ENCODE data around the gene HLA-DOA.

The HLA-DOA gene

GRCh38 chr6:32982084-32982701 lies 27.2 kb downstream of the HLA-DOA start:
- peak overlapping the region; percentile 21 for H3K27ac ChIP-seq
- no peak for DNase-seq (ENCODE audit: low read depth, low spot score)

GRCh38 chr6:32980488-32981038 lies 28.8 kb downstream of the HLA-DOA start:
- H3K27ac ChIP-seq, result no peak overlapping the region
- no peak for DNase-seq (ENCODE audit: low read depth, low spot score)

GRCh38 chr6:32979720-32980487 lies 29.5 kb downstream of the HLA-DOA start:
- no peak overlapping the region for H3K27ac ChIP-seq
- no peak for DNase-seq (ENCODE audit: low read depth, low spot score)

- no peak overlapping the region for H3K27ac ChIP-seq
- DNase-seq (ENCODE audit: low read depth, low spot score), result no peak
Measured at GRCh38 chr6:32977953-32978324, 31.5 kb downstream of the HLA-DOA start.

- no peak for DNase-seq (ENCODE audit: low read depth, low spot score)
- H3K27ac ChIP-seq, result no peak overlapping the region
Measured at GRCh38 chr6:32977272-32977952, 32.0 kb downstream of the HLA-DOA start.

GRCh38 chr6:32976334-32977069 lies 32.9 kb downstream of the HLA-DOA start:
- peak overlapping the region; percentile 20 for H3K27ac ChIP-seq
- DNase-seq (ENCODE audit: low read depth, low spot score), result no peak

- no peak for DNase-seq (ENCODE audit: low read depth, low spot score)
- peak overlapping the region; percentile 20 for H3K27ac ChIP-seq
Measured at GRCh38 chr6:32975886-32976285, 33.5 kb downstream of the HLA-DOA start.

GRCh38 chr6:32974541-32975308 lies 34.7 kb downstream of the HLA-DOA start:
- DNase-seq (ENCODE audit: low read depth, low spot score), result no peak
- H3K27ac ChIP-seq, result peak overlapping the region; percentile 20

GRCh38 chr6:32974016-32974333 lies 35.4 kb downstream of the HLA-DOA start:
- H3K27ac ChIP-seq, result peak overlapping the region; percentile 100
- DNase-seq (ENCODE audit: low read depth, low spot score), result no peak

GRCh38 chr6:32973144-32974015 lies 36.0 kb downstream of the HLA-DOA start:
- peak overlapping the region; percentile 100 for H3K27ac ChIP-seq
- no peak for DNase-seq (ENCODE audit: low read depth, low spot score)

GRCh38 chr6:32972353-32973143 lies 36.8 kb downstream of the HLA-DOA start:
- DNase-seq (ENCODE audit: low read depth, low spot score), result no peak
- H3K27ac ChIP-seq, result peak overlapping the region; percentile 100

GRCh38 chr6:32971581-32972352 lies 37.6 kb downstream of the HLA-DOA start:
- peak; percentile 99 for DNase-seq (ENCODE audit: low read depth, low spot score)
- peak overlapping the region; percentile 100 for H3K27ac ChIP-seq

GRCh38 chr6:32971242-32971580 lies 38.2 kb downstream of the HLA-DOA start:
- H3K27ac ChIP-seq, result peak overlapping the region; percentile 100
- no peak for DNase-seq (ENCODE audit: low read depth, low spot score)

GRCh38 chr6:32970413-32971241 lies 38.8 kb downstream of the HLA-DOA start:
- H3K27ac ChIP-seq, result peak overlapping the region; percentile 100
- peak; percentile 58 for DNase-seq (ENCODE audit: low read depth, low spot score)

- peak; percentile 79 for DNase-seq (ENCODE audit: low read depth, low spot score)
- H3K27ac ChIP-seq, result peak overlapping the region; percentile 100
Measured at GRCh38 chr6:32969685-32970412, 39.5 kb downstream of the HLA-DOA start.

All from epithelial cell of prostate (primary cell).